ENCODE measurements around the gene DACT2. TPM values are rescaled to one million over a fixed set of nuclear protein-coding genes. Genes with fewer than 3 reads are reported as not detected.

The DACT2 gene
- total RNA-seq, 1 experiment from 2014 or later: 3.3 TPM

GRCh38 chr6:168299541-168300511 lies 19.8 kb downstream of the DACT2 start:
- no peaks in the 10 kb centered on the region for H3K4me1 ChIP-seq (ENCODE audit: control insufficient read depth, insufficient read depth, low read length)
- H3K27me3 ChIP-seq (ENCODE audit: control insufficient read depth, insufficient read depth, low read length): 0 out of 2 replicates have a peak, but pooled peaks cover 3% of the 10 kb centered on the region
- TF ChIP-seq TCF7L2 (IDR thresholded peaks at IDR 0.05; ENCODE audit: low read depth, low read length): no peak
- TF ChIP-seq REST (IDR thresholded peaks at IDR 0.05; ENCODE audit: insufficient read depth in 1 of 2, low read depth in 2 of 2, low read length in 1 of 2): no peak
- no peak for TF ChIP-seq POLR2AphosphoS5 (IDR thresholded peaks at IDR 0.05; ENCODE audit: low read depth, low read length)
- POLR2A ChIA-PET: interaction anchor here (0.7 kb wide), 1 partner anchor 801 kb away, joined by 4 read pairs; no protein-coding TSS in a partner anchor
- intact Hi-C loops (cut with micrococcal nuclease; ENCODE audit: unreplicated experiment): no loop called here
- in situ Hi-C loops (cut with HindIII; ENCODE audit: low pct_unique_long_range_greater_than_20kb, low sequenced_read_pairs): no loop called here
- H3K9me3 ChIP-seq (ENCODE audit: control insufficient read depth, insufficient read depth, low read depth, low read length): no peaks in the 10 kb centered on the region
- H3K27ac ChIP-seq (ENCODE audit: low read length): no peak overlapping the region
- no peaks in the 10 kb centered on the region for H3K36me3 ChIP-seq (ENCODE audit: control insufficient read depth, insufficient read depth, low read length)
- CTCF ChIA-PET: no interaction called here
- no peak for ATAC-seq
- no peak overlapping the region for H3K4me3 ChIP-seq (ENCODE audit: low read depth in 2 of 2, low read length in 2 of 2)
- no peak for DNase-seq (ENCODE audit: low read depth, low spot score)
- BruUV-seq (replicated peaks): no TSS peak

- CTCF ChIA-PET: no interaction called here
- H3K4me1 ChIP-seq (ENCODE audit: control insufficient read depth, insufficient read depth, low read length): no peaks in the 10 kb centered on the region
- H3K27me3 ChIP-seq (ENCODE audit: control insufficient read depth, insufficient read depth, low read length): peaks cover 10% of the 10 kb centered on the region; the same call in 1 of the 2 replicates
- TF ChIP-seq POLR2AphosphoS5 (IDR thresholded peaks at IDR 0.05; ENCODE audit: low read depth, low read length) (no peak), REST (IDR thresholded peaks at IDR 0.05; ENCODE audit: insufficient read depth in 1 of 2, low read depth in 2 of 2, low read length in 1 of 2) (no peak), TCF7L2 (IDR thresholded peaks at IDR 0.05; ENCODE audit: low read depth, low read length) (no peak), CTCF (IDR thresholded peaks at IDR 0.05) (no peak), SIN3A (IDR thresholded peaks at IDR 0.05; ENCODE audit: borderline replicate concordance, insufficient read depth, low read depth, low read length) (no peak)
- DNase-seq (ENCODE audit: low read depth, low spot score) (no peak), ATAC-seq (no peak)
- in situ Hi-C loops (cut with HindIII; ENCODE audit: low pct_unique_long_range_greater_than_20kb, low sequenced_read_pairs) (no loop called here), intact Hi-C loops (cut with micrococcal nuclease; ENCODE audit: unreplicated experiment) (no loop called here)
- H3K27ac ChIP-seq (ENCODE audit: low read length): no peak overlapping the region
- no peak overlapping the region for H3K4me3 ChIP-seq (ENCODE audit: low read depth in 2 of 2, low read length in 2 of 2)
- no peaks in the 10 kb centered on the region for H3K9me3 ChIP-seq (ENCODE audit: control insufficient read depth, insufficient read depth, low read depth, low read length)
- no peaks in the 10 kb centered on the region for H3K36me3 ChIP-seq (ENCODE audit: control insufficient read depth, insufficient read depth, low read length)
- POLR2A ChIA-PET: interaction anchor here (0.6 kb wide), 1 partner anchor 556 kb away, joined by 14 read pairs; no protein-coding TSS in a partner anchor
- no TSS peak for BruUV-seq (replicated peaks)
These were observed 21.9 kb downstream of the DACT2 start for GRCh38 chr6:168297643-168298042.

Measured in Panc1 (cell line).